OCI-LY1 (cell line): ENCODE data around the gene SOWAHD.

Experiments
- EZH2 ChIP-seq: fragments of 200-600 bp; sonication (generic), shearing (Covaris generic); IDR thresholded peaks from 2 replicates; pipeline ENCODE4 v1.8.0; 2017; ENCODE audit warnings: borderline replicate concordance, mixed run types, mild to moderate bottlenecking, antibody characterized with exemption, low read length, moderate library complexity, mixed read lengths
- TF ChIP-seq, protein P1 (sequence below): fragments of 200-600 bp; sonication (generic), shearing (Covaris generic); IDR thresholded peaks from 2 replicates; pipeline ENCODE4 v1.5.1; 2017; ENCODE audit warnings: mild to moderate bottlenecking, antibody characterized with exemption, low read length, moderate library complexity, mixed read lengths

DNA sequence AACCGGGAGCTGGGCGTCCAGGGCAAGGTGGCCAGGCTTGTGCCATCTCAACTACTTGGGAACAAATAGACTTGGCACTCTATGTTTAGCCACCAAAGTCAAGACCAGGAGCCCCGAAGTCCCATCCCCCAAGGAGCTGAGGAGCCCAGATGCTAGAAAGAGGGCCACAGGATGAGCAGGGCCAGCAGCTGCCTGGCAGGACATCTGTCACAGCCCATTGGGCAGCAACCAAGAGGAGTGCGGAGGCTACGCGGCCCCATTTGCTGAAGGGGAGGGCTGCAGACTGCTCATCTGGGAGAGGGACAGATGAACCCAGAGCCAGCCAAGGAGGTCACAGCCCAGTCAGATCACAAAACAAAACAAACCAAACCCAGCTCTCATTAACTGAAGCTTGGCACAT, 22.9 kb upstream of the SOWAHD start:
- TF ChIP-seq, protein P1, sequence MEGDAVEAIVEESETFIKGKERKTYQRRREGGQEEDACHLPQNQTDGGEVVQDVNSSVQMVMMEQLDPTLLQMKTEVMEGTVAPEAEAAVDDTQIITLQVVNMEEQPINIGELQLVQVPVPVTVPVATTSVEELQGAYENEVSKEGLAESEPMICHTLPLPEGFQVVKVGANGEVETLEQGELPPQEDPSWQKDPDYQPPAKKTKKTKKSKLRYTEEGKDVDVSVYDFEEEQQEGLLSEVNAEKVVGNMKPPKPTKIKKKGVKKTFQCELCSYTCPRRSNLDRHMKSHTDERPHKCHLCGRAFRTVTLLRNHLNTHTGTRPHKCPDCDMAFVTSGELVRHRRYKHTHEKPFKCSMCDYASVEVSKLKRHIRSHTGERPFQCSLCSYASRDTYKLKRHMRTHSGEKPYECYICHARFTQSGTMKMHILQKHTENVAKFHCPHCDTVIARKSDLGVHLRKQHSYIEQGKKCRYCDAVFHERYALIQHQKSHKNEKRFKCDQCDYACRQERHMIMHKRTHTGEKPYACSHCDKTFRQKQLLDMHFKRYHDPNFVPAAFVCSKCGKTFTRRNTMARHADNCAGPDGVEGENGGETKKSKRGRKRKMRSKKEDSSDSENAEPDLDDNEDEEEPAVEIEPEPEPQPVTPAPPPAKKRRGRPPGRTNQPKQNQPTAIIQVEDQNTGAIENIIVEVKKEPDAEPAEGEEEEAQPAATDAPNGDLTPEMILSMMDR = no peak
- TF ChIP-seq EZH2 = no peak
